Glutamatergic neuron (in vitro differentiated cells): Measurements from ENCODE around the gene IMMP2L. TPM values are rescaled to one million over a fixed set of nuclear protein-coding genes. Genes with fewer than 3 reads are reported as not detected.

Experiments
- DNase-seq: peaks from one replicate; pipeline ENCODE4 v3.0.0; 2022
- H3K27ac Mint-ChIP-seq: one replicate; pipeline ENCODE4 v1.8.0; 2020; ENCODE audit warnings: mild to moderate bottlenecking, mixed read lengths, inconsistent platforms; ENCODE audit not compliant: unreplicated experiment
- H3K27me3 Mint-ChIP-seq: one replicate; pipeline ENCODE4 v1.8.0; 2020; ENCODE audit warnings: mild to moderate bottlenecking, moderate library complexity, mixed read lengths, inconsistent platforms; ENCODE audit not compliant: unreplicated experiment
- H3K36me3 Mint-ChIP-seq: one replicate; pipeline ENCODE4 v1.8.0; 2020; ENCODE audit warnings: mild to moderate bottlenecking, mixed read lengths, inconsistent platforms; ENCODE audit not compliant: unreplicated experiment
- H3K4me1 Mint-ChIP-seq: one replicate; pipeline ENCODE4 v1.8.0; 2020; ENCODE audit warnings: mild to moderate bottlenecking, low read depth, mixed read lengths, inconsistent platforms; ENCODE audit not compliant: unreplicated experiment
- H3K4me3 Mint-ChIP-seq: one replicate; pipeline ENCODE4 v1.8.0; 2020; ENCODE audit warnings: mild to moderate bottlenecking, mixed read lengths, inconsistent platforms; ENCODE audit not compliant: unreplicated experiment
- H3K9me3 Mint-ChIP-seq: one replicate; pipeline ENCODE4 v1.8.0; 2020; ENCODE audit warnings: mild to moderate bottlenecking, moderate library complexity, mixed read lengths, inconsistent platforms; ENCODE audit not compliant: unreplicated experiment
- total RNA-seq: library from RNA; stranded (reverse); fragmentation: NEBNext Ultra II Directional; extraction: Animal tissue kit (Norgen Biotek cat#: 25700); gene quantifications from one replicate; pipeline ENCODE4 v1.2.1, GENCODE V29; 2021; ENCODE audit not compliant: unreplicated experiment
- TF ChIP-seq, protein P1 (sequence below): fragments of 200-600 bp; sonication (generic); IDR thresholded peaks from one replicate; pipeline ENCODE4 v1.5.0; 2021; ENCODE audit not compliant: partially characterized antibody, unreplicated experiment

The IMMP2L gene
- total RNA-seq, 1 donor from 2014 or later: 9.6 TPM

DNA sequence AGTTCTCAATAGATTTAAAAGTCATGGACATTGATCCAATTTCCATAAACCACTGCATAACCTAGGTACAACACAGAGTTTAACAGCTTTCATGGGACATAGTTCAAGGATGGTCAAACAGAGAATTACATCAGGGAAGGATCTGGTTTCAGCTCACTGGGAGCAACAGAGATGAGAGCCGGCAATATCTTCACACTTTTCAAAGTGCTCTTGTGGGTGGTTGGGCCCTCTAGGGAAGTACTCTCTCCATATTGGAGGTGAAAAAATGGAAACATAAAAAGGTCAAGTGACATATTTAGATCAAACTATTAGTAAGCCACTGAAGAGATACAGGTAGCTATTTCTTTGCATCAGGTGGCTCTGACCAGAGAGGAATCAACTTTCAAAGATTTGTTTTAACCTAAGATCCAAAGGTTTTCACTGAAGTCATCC, 533.1 kb downstream of the IMMP2L start:
- DNase-seq: no peak
- no peak overlapping the region for H3K27ac Mint-ChIP-seq
- no peaks in the 10 kb centered on the region for H3K9me3 Mint-ChIP-seq
- peaks cover 20% of the 10 kb centered on the region for H3K4me1 Mint-ChIP-seq
- H3K27me3 Mint-ChIP-seq: no peaks in the 10 kb centered on the region
- H3K36me3 Mint-ChIP-seq: no peaks in the 10 kb centered on the region
- TF ChIP-seq, protein P1, sequence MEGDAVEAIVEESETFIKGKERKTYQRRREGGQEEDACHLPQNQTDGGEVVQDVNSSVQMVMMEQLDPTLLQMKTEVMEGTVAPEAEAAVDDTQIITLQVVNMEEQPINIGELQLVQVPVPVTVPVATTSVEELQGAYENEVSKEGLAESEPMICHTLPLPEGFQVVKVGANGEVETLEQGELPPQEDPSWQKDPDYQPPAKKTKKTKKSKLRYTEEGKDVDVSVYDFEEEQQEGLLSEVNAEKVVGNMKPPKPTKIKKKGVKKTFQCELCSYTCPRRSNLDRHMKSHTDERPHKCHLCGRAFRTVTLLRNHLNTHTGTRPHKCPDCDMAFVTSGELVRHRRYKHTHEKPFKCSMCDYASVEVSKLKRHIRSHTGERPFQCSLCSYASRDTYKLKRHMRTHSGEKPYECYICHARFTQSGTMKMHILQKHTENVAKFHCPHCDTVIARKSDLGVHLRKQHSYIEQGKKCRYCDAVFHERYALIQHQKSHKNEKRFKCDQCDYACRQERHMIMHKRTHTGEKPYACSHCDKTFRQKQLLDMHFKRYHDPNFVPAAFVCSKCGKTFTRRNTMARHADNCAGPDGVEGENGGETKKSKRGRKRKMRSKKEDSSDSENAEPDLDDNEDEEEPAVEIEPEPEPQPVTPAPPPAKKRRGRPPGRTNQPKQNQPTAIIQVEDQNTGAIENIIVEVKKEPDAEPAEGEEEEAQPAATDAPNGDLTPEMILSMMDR: no peak
- H3K4me3 Mint-ChIP-seq: no peak overlapping the region

DNA sequence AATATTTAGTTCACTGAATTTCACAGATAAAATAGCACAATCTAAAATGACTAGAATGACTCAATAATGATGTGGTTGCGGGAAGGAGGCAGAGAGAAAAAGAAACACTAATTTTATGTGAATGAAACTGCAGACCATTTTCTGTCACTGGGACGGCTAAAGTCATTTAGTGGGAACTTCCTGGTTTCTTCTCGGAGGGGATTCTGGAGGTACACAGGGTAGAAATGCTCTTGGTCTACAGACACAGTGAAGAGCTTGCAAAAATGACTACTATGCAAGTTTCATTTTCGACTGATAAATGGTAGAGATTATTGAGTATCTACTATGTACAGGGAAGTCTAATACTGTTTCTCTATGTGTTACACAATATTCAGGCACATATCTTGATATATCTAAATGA, 534.9 kb downstream of the IMMP2L start:
- TF ChIP-seq, protein P1: no peak
- Mint-ChIP-seq H3K9me3 (no peaks in the 10 kb centered on the region), H3K4me3 (no peak overlapping the region), H3K27ac (no peak overlapping the region), H3K4me1 (peaks cover 20% of the 10 kb centered on the region), H3K36me3 (no peaks in the 10 kb centered on the region), H3K27me3 (no peaks in the 10 kb centered on the region)
- no peak for DNase-seq

DNA sequence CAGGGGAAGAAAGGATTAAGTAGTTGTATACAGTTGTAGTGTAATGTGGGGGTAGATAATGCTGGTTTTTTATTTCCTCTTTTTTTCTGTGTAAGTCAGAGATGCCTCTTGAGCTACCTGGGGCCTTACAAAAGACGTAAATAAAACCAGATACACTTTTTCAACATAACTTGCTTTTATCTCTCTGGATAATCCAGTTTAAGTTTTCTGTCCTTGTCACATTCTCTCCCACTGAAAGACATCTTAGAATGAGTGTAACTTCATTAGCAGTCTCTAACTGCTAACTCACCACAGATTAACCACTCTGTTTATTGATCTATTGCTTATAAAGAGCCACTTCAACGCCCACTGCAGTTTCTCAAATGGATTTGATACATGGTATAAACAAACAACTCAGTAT, 535.5 kb downstream of the IMMP2L start:
- H3K4me3 Mint-ChIP-seq: no peak overlapping the region

GRCh38 chr7:111026343-111026742, 535.9 kb downstream of the IMMP2L start:
- no peaks in the 10 kb centered on the region for H3K27me3 Mint-ChIP-seq
- DNase-seq: no peak
- peaks cover 20% of the 10 kb centered on the region for H3K4me1 Mint-ChIP-seq
- TF ChIP-seq, protein P1: no peak
- H3K36me3 Mint-ChIP-seq: peaks cover 4% of the 10 kb centered on the region
- H3K9me3 Mint-ChIP-seq: no peaks in the 10 kb centered on the region
- H3K27ac Mint-ChIP-seq: no peak overlapping the region
- no peak overlapping the region for H3K4me3 Mint-ChIP-seq

More for the DNA sequence above, 535.5 kb downstream of the IMMP2L start:
- TF ChIP-seq, protein P1: no peak
- peaks cover 2% of the 10 kb centered on the region for H3K36me3 Mint-ChIP-seq
- H3K9me3 Mint-ChIP-seq: no peaks in the 10 kb centered on the region
- H3K27ac Mint-ChIP-seq: no peak overlapping the region
- H3K27me3 Mint-ChIP-seq: no peaks in the 10 kb centered on the region
- peaks cover 20% of the 10 kb centered on the region for H3K4me1 Mint-ChIP-seq
- no peak for DNase-seq

DNA sequence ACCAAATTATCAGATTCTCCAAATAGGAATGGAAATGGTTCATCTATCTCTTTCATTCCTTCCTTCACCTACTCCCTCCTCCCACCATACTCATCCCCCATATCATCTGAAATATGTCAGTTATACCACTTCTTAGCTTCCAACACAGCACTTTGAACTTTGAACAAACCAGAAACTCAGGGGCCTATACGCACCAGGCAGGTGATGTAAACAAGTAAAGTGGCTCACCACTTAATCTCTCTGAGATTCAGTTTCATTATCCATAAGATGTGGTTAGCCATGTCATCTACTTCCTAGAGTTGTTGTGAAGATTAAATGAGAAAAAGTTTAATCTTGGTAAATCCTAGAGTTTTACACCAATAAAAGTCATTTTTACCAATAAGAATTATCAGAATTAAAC, 537.3 kb downstream of the IMMP2L start:
- no peaks in the 10 kb centered on the region for H3K9me3 Mint-ChIP-seq
- no peak overlapping the region for H3K27ac Mint-ChIP-seq
- no peak for DNase-seq
- H3K4me3 Mint-ChIP-seq: no peak overlapping the region
- peaks cover 16% of the 10 kb centered on the region for H3K4me1 Mint-ChIP-seq
- H3K27me3 Mint-ChIP-seq: no peaks in the 10 kb centered on the region
- TF ChIP-seq, protein P1: no peak
- H3K36me3 Mint-ChIP-seq: peaks cover 7% of the 10 kb centered on the region
